Cardiac muscle cell (in vitro differentiated cells and primary cell): ENCODE measurements around the gene FTO. TPM values are rescaled to one million over a fixed set of nuclear protein-coding genes. Genes with fewer than 3 reads are reported as not detected.

Source experiments
- DNase-seq, 2 donors: peaks; one replicate each; pipeline versions ENCODE4 v3.0.0 to v3.0.0-alpha.2; 2010 to 2017; ENCODE audit warnings: low read depth in 1 of 2, low spot score in 1 of 2
- H3K27ac ChIP-seq: fragments of 200-600 bp; sonication (generic); 2 replicates; pipeline ENCODE4 v1.5.1; 2016
- H3K27me3 ChIP-seq: fragments of 200-600 bp; sonication (generic); 2 replicates; pipeline ENCODE4 v1.6.0; 2016; ENCODE audit warnings: control low read depth
- H3K36me3 ChIP-seq: fragments of 200-600 bp; sonication (generic); 2 replicates; pipeline ENCODE4 v1.5.1; 2016; ENCODE audit warnings: control low read depth
- H3K4me1 ChIP-seq: fragments of 200-600 bp; sonication (generic); 2 replicates; pipeline ENCODE4 v1.8.1; 2017; ENCODE audit warnings: low read depth, mild to moderate bottlenecking, mixed run types
- H3K4me3 ChIP-seq: fragments of 200-600 bp; sonication (generic); 2 replicates; pipeline ENCODE4 v1.5.1; 2016; ENCODE audit warnings: mild to moderate bottlenecking
- H3K9me3 ChIP-seq: fragments of 200-600 bp; sonication (generic); 2 replicates; pipeline ENCODE4 v1.5.1; 2017; ENCODE audit warnings: low read depth, mild to moderate bottlenecking, control low read depth
- polyA plus RNA-seq: library from polyadenylated mRNA; unstranded; fragments of >200 nt; fragmentation: Nextera tagmentation; extraction: Ambion mirVana; gene quantifications from 2 replicates; pipeline ENCODE4 v1.2.1, GENCODE V29; 2016
- total RNA-seq: library from RNA; depleted of rRNA; stranded (reverse); fragments of >200 nt; gene quantifications from 2 replicates; pipeline ENCODE4 v1.2.3, GENCODE V29; 2016
- TF ChIP-seq, protein P1 (sequence below): IDR thresholded peaks from 2 replicates; pipeline ENCODE4 v1.5.1; 2012; ENCODE audit warnings: low read depth, mild to moderate bottlenecking, low read length

Gene FTO
- total and polyA plus RNA-seq, 2 experiments from 2014 or later: 77.7 to 93.8 TPM

DNA sequence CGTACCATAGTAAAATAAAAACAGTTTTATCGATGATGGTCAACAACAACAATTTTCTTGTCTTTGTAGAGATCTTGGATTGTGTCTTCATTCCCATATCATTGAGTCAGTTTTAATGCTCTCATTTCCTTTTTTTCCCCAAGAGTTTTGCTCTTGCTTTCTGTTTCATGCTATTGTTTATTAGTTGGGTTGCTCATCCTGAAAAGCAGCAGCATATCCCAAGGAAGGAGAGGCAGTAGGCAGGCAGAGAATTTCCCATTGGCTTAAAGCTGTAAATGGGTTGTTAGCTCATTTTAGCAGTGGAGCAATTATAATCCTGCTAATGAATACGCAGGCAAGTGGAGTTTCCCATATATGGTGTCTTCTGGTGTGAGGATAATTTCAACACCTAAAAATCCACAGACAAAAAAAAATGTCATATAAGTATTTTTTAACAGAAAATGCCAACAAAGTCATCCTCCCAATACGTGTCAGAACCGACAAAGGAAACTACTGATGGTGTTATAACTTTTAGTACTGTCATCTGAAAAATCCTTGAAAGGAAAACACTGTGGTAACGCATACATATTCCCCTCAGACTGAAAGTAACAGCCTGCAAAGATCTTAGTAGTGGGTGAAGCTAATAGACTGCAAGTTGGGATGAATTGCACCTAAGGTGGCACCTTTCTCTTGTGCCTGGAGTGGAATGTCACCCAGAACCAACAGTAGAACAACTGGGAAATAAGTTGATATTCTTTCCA, 218.3 kb downstream of the FTO start:
- H3K9me3 ChIP-seq: no peaks in the 10 kb centered on the region
- H3K4me3 ChIP-seq: no peak overlapping the region
- H3K36me3 ChIP-seq: no peaks in the 10 kb centered on the region
- TF ChIP-seq, protein P1, sequence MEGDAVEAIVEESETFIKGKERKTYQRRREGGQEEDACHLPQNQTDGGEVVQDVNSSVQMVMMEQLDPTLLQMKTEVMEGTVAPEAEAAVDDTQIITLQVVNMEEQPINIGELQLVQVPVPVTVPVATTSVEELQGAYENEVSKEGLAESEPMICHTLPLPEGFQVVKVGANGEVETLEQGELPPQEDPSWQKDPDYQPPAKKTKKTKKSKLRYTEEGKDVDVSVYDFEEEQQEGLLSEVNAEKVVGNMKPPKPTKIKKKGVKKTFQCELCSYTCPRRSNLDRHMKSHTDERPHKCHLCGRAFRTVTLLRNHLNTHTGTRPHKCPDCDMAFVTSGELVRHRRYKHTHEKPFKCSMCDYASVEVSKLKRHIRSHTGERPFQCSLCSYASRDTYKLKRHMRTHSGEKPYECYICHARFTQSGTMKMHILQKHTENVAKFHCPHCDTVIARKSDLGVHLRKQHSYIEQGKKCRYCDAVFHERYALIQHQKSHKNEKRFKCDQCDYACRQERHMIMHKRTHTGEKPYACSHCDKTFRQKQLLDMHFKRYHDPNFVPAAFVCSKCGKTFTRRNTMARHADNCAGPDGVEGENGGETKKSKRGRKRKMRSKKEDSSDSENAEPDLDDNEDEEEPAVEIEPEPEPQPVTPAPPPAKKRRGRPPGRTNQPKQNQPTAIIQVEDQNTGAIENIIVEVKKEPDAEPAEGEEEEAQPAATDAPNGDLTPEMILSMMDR: no peak
- no peaks in the 10 kb centered on the region for H3K27me3 ChIP-seq
- peak overlapping the region; percentile 83 for H3K27ac ChIP-seq
- DNase-seq: no peak
- peaks cover 66% of the 10 kb centered on the region for H3K4me1 ChIP-seq

DNA sequence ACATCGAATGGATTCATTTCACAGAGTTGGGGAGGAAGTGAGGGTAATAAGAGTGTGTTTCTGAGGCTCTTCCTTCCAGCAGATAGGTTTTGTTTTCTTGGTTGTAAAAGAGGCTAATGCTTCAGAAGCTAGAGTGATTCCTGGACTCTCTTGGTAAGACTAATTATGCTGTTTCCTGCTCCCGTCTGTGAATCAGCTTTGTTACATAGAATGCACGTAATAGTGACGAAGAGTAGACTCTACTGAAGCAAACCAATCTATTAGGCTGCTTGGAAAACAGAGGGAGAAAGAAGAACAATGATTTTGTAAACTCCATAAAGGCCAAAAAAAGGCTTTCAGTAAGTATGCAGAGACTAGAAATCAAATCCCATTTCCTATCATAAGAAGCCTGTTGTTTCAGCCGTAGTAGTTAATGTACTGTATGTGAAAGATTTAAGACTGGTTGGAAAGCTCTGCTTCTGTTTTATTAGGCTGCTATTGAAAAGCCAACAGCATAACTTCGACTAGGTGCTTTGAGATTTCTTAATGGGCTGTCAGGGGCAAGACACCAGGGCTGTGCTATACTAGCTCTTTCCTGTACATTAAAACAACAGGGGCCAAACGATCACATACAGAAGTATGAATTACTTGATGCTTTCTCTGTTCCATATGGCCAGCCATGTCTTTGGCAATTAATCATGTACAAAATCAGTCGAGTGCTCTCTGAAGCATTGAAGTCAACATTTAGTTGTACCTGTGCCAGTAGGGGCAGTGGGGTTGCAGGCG, 219.0 kb downstream of the FTO start:
- Histone ChIP-seq H3K27me3 (no peaks in the 10 kb centered on the region), H3K4me1 (peaks cover 70% of the 10 kb centered on the region), H3K9me3 (no peaks in the 10 kb centered on the region), H3K27ac (peak overlapping the region; percentile 83), H3K4me3 (no peak overlapping the region), H3K36me3 (no peaks in the 10 kb centered on the region)
- TF ChIP-seq, protein P1: no peak
- DNase-seq: peak; percentile 38 to 40

DNA sequence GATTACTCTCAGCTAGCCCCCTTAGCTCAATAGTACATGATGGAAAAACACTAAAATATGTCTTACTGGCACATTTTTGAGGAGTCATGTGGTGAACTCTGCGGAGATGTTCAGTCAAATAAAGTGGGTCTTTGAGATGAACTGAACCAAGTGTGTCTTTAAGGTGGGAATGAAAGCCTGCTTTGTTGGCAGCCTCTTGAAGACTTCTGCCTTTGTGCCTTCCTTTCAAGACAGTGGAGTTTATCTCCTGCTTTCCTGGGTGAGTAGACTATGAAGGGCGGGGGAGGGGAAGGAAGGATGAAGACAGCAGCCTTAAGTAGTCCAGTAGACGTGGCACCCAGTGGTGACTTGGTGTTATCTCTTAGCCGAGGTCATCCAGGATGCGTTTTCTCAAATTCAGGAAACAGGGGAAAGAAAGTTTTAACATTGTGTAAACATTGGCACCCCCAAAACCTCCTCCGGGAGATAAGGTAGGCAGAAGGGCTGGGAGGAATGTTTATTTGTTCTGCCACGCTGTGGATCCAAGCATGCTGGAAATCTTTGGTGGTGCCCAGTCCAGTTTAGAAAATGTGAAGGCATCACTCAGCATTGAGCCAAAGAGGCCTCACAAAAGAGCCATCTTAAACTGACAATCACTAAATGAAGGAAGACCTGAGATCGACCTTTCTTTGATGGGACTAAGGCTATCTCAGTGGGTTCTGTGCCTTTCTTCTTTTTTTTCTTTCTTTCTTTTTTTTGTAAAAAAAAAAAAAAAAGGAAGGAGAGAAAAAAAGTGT, 220.6 kb downstream of the FTO start:
- peaks cover 70% of the 10 kb centered on the region for H3K4me1 ChIP-seq
- H3K4me3 ChIP-seq: no peak overlapping the region
- peak overlapping the region; percentile 83 for H3K27ac ChIP-seq
- DNase-seq: peak in 1 of 2 donors; percentile 47
- TF ChIP-seq, protein P1: no peak
- H3K27me3 ChIP-seq: no peaks in the 10 kb centered on the region
- H3K36me3 ChIP-seq: no peaks in the 10 kb centered on the region
- no peaks in the 10 kb centered on the region for H3K9me3 ChIP-seq

DNA sequence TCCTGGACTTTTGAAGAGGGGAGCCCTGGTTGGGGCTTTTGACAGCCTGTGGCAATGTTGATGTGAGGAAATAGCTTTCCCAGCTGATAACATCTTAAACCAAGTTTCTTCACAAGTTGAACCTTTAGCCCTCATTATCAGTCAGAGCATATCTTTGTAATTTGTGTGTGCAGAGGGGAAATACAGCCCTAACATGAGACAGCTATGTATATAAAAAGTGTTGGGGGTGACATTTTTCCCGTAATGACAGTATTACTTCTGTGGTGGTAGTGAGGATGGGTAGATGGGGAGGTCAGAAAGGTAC, 221.1 kb downstream of the FTO start:
- H3K36me3 ChIP-seq: no peaks in the 10 kb centered on the region
- H3K4me1 ChIP-seq: peaks cover 70% of the 10 kb centered on the region
- TF ChIP-seq, protein P1: no peak
- no peaks in the 10 kb centered on the region for H3K9me3 ChIP-seq
- H3K27me3 ChIP-seq: no peaks in the 10 kb centered on the region
- DNase-seq: peak in 1 of 2 donors; percentile 18
- peak overlapping the region; percentile 83 for H3K27ac ChIP-seq
- no peak overlapping the region for H3K4me3 ChIP-seq

DNA sequence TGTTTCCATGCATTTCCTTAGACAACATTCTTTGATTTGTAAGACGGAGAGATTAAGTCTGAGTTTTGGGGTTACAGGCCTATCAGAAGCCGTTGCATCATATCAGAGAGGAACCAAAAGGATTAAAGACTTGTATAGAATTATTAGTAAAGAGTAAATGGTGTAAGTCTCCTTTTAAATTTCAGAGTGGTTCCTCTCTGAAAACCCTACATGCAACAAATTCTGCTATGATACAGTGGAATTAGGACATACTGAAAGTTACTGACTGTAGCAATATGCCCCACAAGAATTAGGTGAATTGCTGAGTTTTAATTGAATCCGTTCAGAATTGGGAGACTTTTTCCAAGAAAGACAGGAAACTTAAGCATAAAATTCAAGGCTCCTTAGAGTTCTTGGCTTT, 221.6 kb downstream of the FTO start:
- DNase-seq: no peak
- no peaks in the 10 kb centered on the region for H3K9me3 ChIP-seq
- TF ChIP-seq, protein P1: no peak
- no peaks in the 10 kb centered on the region for H3K36me3 ChIP-seq
- H3K4me3 ChIP-seq: no peak overlapping the region
- H3K4me1 ChIP-seq: peaks cover 67% of the 10 kb centered on the region
- no peaks in the 10 kb centered on the region for H3K27me3 ChIP-seq
- H3K27ac ChIP-seq: peak overlapping the region; percentile 83
